Subcutaneous adipose tissue (tissue), 4 donors: ENCODE data around the gene NYAP2. TPM values are rescaled to one million over a fixed set of nuclear protein-coding genes. Genes with fewer than 3 reads are reported as not detected.

ENCODE experiments used
- CTCF ChIP-seq: fragments of 450-650 bp; IDR thresholded peaks from one replicate; pipeline ENCODE4 v1.5.1; 2016; ENCODE audit warnings: low read depth, mild to moderate bottlenecking, control low read depth, antibody characterized with exemption, moderate library complexity
- total RNA-seq, 4 donors: library from RNA; depleted of rRNA; stranded (reverse); fragments of >200 nt; gene quantifications; one replicate each; pipeline ENCODE4 v1.1.0, GENCODE V29; 2016

NYAP2 gene
- total RNA-seq, 4 donors from 2014 or later, result 0.19 TPM; not detected in 3

DNA sequence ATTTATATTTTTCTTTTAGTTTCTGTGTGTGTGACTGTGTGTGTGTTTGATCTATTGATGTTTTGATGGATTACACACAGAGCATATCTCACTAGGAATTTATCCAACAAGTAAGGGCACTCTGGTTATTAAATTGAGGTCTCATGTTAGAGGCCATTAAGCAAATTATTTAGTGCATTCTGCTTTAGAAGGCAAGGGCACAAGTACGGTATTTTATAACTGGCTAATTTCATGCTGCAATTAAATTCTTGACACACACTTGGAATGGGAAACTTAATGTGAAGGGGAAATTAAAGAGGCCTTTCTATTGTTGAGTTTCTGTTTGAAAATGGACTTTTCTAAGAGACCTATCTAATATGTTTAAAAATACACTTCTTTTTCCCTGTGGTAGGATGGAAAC is 25.8 kb downstream of the NYAP2 start:
- TF ChIP-seq CTCF, result no peak

DNA sequence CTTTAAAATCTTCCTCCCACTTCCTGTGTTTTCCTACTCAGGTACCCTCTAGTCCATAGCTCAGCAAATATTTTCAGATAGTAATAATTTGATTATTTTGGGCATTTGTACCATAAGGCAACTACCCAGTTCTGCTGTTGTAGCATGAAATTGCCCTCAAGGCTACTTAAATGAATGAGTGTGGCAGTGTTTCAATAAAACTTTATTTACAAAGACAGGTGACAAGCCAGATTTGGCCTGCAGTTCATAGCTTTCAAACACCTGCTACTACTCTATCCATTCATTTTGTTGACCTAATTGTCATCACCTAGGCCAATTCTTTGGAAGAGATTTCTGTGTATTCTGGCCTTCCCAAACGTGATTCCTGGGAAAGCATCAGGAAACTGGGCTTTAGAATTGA is 28.9 kb downstream of the NYAP2 start:
- TF ChIP-seq CTCF, result no peak

- TF ChIP-seq CTCF, result no peak
Measured at GRCh38 chr2:225429717-225430116, 30.2 kb downstream of the NYAP2 start.

GRCh38 chr2:225431105-225431863 is 31.8 kb downstream of the NYAP2 start:
- no peak for TF ChIP-seq CTCF

DNA sequence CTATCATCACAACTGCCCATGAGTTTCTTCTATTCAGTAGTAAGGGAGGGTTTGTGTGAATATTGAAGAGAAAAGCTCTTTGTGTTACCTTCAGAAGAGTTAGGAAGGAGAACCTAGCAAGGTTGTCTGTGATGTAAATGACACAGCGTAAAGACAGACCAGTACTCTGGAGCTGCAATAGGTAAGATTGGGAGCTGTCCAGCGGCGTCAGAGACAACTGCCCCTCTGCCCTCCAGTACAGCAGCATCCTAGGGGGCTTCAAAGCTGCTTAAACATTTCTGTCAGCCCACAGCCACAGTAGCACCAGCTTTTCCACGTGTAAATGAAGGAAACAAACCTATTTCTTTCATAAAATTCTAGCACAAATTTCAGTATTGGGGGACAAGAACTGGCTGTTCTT is 34.5 kb downstream of the NYAP2 start:
- TF ChIP-seq CTCF, result no peak

DNA sequence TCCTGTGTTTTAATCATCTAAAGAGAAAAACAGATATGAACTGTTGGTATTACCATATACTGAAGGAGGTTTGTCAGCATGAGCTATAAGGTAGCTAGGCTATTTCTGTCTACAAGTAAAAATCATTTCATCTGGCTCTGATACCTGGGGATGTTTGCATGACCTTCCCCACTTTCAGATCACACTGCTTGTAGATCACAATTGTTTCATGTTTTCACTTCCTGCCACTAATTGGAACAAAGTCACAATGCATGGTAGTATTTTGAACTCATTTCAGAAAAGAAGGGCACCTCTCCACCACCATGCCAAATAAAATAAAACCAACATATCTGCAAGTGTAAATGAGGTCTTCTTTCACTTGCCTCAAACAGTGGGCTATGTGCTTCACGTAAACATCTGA is 37.8 kb downstream of the NYAP2 start:
- TF ChIP-seq CTCF, result no peak

DNA sequence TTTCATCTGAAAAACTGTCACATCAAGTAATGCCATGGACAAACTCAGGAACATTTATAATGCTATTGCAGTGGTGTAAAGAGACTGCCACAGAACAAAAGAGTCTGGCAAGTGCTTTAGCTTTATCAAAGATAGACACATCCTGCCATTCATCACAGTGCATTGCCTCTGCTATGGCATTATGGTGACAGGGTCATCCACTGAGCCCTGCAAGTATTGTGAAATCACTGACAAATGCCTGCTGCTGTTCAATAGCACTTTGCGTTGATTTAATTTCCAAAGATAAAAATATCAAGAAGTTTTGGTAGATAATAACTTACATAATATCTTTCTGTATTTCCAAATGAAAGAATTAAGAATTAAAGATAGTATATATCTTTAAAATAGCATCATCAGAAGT is 38.7 kb downstream of the NYAP2 start:
- TF ChIP-seq CTCF, result no peak
